Urothelium cell line (cell line): ENCODE results near the gene GTPBP2.

Experiments
- DNase-seq: peaks from one replicate; pipeline ENCODE4 v3.0.0; 2011; ENCODE audit warnings: low spot score, mixed read lengths
- FAIRE-seq: peaks from 2 replicates; lab custom pipeline; 2011; peaks lifted over from hg19 to GRCh38; lab: Jason Lieb, UNC

The GTPBP2 gene

DNA sequence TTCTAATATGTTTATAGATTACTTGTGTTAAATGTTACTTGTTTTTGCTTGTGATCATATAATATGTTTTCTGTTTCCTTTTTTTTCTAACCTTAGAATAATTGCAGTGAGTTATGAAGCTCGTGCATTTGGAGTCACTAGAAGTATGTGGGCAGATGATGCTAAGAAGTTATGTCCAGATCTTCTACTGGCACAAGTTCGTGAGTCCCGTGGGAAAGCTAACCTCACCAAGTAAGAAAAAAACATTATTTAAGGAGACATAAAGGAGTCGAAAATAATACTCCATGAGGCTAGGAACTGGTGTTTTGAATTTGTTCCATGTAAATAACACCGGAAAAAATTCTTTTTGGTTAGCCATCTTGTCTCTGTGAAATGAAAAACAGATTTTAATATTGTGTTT is 46.2 kb downstream of the GTPBP2 start:
- DNase-seq (no peak), FAIRE-seq (no peak)

DNA sequence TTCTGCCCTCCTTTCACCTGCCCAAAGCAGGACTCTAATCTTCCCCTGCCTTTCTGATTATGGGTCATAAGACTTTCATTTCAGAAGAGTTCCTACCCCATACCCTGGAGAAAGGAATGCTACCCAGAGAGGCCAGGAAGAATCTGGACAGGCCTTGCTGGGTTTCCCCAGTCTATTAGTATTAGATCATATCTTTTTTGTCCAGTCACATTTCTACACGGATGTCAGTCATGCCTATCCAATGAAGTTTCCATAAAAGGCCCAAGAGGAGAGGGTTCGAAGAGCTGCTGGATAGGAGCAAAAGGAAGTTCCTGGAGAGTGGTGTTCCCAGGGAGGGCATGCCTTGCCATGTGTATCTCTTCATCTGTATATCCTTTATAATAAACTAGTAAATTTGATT is 49.9 kb downstream of the GTPBP2 start:
- DNase-seq, result no peak
- no peak for FAIRE-seq

DNA sequence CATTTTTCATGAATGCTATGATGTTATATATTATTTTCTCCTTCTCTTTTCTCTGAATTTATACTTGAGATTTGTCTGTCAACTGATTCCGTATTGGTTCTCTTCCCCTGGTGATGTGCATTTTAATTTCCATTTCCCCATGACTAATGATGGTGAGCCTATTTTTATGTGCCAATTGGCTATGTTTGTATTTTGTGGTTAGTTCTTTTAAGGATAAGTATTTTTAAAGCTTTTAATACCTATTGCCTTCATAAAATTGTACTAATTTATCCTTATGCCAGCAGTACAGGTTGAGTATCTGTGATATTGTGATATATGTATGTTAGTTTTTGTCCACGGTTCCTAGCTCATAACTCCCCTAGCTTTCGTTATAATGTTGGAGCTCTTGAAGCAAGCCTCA is 50.3 kb downstream of the GTPBP2 start:
- DNase-seq (no peak), FAIRE-seq (no peak)

DNA sequence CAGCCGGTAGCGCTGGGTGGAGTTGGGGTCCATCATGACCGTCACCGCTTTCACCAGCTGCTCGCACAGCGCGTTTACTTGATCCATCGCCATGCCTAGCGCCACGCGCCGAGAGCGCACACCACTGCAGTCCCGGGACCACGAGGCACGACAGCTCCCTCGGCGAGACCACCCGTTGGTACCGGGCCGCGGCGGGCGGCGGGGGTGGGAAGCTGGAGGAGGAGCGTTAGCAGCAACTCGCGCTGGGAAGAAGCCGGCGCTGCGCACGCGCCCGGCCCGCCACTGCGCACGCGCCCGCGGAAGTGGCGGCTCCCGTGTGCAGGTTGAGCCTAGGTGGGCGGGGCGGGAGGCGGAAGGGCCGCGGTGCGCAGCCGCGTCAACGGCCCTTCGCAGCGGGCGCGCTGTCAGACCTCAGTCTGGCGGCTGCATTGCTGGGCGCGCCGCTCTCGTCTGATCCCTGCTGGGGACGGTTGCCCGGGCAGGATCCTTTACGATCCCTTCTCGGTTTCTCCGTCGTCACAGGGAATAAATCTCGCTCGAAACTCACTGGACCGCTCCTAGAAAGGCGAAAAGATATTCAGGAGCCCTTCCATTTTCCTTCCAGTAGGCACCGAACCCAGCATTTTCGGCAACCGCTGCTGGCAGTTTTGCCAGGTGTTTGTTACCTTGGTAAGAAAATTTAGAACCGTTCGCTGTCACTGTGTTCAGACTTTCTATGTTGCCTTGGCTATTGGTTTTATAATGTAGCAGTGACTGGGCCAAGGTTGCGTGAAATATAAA is 53.1 kb downstream of the GTPBP2 start, which contains the start of the genes POLH and XPO5:
Gene POLH (plus strand): TSS at position 414 of the 780 bp plus-strand sequence. CDS start 6,135 bp downstream, outside the sequence.
Gene XPO5 (minus strand): TSS at position 267 of the 780 bp plus-strand sequence. CDS start 174 bp downstream, at position 93.
- peak; percentile 99 for DNase-seq
- FAIRE-seq, result peak; percentile 86

DNA sequence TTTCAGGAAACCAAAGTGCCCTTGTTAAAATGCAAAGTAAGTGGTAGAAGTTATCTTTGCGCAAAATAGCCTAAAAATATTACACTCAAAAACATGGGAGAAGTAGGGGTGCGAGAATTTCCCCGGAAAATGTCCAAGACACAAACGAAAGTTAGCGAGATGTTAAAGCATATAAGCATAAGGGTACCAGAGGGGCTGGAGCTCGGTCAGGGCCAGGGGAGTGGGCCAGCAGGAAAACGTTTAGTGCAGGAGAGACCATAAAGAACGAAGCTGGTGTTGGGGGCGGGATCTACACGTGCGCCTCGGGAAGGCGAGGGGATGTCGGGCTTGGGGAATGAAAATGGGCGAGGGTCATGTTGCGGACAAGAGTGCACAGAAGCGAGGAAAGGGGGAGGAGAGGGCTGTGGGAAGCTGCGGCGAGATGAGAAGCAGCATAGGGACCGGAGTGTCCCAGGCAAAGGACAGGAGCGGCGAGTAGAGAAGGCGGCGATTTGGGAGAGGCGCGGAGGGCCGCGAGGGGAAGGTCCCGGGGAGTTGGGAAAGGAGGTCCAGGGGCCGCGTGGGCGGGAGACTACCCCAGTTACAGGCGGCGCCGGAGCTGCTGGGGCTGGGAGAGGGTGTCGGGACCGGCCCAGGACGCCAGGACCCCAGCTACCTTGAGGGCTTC is 53.8 kb downstream of the GTPBP2 start:
- DNase-seq, result peak; percentile 48
- no peak for FAIRE-seq

DNA sequence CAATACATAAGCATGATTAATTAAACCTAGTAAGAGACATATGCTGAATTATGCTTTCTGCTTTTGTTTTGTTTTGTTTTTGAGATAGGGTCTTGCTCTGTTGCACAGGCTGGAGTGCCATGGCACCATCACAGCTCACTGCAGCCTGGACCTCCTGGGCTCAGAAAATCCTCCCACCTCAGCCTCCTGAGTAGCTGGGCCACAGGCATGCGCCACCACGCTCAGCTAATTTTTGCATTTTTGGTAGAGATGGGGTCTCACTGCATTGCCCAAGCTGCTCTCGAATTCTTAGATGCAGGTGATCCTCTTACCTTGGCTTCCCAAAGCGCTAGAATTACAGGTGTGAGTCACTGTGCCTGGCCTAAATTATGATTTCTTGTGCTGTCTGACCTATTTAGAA is 57.0 kb downstream of the GTPBP2 start:
- no peak for DNase-seq
- no peak for FAIRE-seq

DNA sequence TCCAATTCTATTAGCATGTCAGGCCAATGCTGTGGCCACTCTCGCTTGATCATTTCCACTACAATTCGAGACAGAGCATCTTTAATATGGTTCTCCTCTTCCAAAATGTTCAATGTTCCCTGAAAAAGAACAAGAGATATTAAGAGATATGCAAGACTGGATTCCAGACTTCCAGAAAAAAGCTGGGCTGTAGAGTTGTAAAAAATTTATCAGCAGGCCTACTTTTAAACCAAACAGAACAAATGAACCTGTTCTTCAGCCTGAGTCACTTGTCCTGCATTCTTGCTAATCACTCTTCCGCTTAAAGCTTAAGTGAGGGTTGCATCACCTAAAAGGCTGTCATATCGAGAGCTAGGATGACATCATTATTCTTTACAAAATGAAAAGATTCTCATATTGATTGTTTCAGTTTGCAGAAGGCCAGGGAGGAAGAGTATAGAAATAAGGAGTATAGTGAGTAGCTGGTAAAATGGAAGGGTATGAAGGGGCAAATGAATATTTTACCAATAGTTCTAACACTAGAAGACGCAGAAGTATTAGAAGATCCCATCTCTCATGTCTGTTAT is 58.1 kb downstream of the GTPBP2 start:
- DNase-seq, result no peak
- no peak for FAIRE-seq
